ENCODE data around the gene RCBTB1. TPM values are rescaled to one million over a fixed set of nuclear protein-coding genes. Genes with fewer than 3 reads are reported as not detected.

The RCBTB1 gene
- total and polyA plus RNA-seq, 10 of the 15 experiments (the other 5 are each of a cell fraction or from before 2014, with no cell fraction given), result 5.1 to 13.5 (median 11.2) TPM

DNA sequence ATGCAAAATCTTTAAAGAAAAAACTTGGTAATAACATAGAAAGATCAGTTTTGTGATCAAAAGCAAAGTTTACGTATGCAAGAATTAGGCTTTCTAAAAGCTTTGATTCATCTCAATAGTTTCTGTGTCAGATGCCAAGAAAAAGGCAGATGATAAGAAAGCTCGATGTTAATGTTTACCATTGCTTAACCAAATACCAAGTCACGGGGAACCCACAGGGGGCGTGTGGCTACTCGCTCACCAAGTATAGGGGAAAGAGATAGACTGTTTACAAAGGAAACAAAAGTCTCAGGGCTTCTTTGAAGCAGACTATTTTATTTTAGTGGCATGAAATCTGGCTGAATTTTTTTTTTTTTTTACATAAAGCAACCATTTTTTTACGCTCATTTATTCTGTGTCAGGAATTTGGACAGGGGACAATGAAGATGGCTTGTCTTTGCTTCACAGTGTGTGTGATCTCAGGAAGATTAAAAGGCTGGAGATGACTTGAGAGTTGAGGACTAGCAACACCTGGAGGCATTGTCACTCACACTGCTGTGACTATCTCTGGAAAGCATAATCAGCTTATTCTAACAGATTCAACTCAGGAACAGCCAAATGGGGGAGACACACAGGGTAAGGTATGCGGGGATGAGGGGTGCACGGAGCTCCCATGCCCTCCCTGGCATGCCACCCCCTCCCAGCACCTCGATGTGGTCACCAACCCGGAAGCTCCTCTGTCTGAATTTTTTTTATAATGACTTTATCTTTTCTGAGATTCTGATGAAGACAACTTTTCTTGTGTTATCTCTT, 24.9 kb downstream of the RCBTB1 start:
- intact Hi-C loops (cut with micrococcal nuclease; ENCODE audit: unreplicated experiment), result no loop called here
- Histone ChIP-seq H4K20me1 (ENCODE audit: control insufficient read depth, insufficient read depth) (no peaks in the 10 kb centered on the region), H2AFZ (ENCODE audit: control insufficient read depth, low read depth, low read length) (no peak overlapping the region), H3K4me1 (ENCODE audit: control insufficient read depth, insufficient read depth, low read length) (no peaks in the 10 kb centered on the region), H3K9ac (ENCODE audit: control insufficient read depth, insufficient read depth, low read length) (no peak overlapping the region), H3K36me3 (ENCODE audit: control insufficient read depth in 2 of 2, insufficient read depth in 2 of 2, low read length in 1 of 2) (no peaks in the 10 kb centered on the region; a peak in 1 of 4 replicates), H3K4me2 (ENCODE audit: control insufficient read depth, insufficient read depth) (no peak overlapping the region), H3K4me3 (no peak overlapping the region), H3K79me2 (ENCODE audit: control insufficient read depth, insufficient read depth, low read length) (no peaks in the 10 kb centered on the region), H3K27me3 (replicated peaks in 1 of 2; ENCODE audit: control insufficient read depth in 2 of 2, insufficient read depth in 2 of 2, low read length in 1 of 2) (no peaks in the 10 kb centered on the region), H3K27ac (ENCODE audit: control insufficient read depth, insufficient read depth) (no peak overlapping the region), H3K9me3 (replicated peaks; ENCODE audit: control insufficient read depth, insufficient read depth, low read length) (no peaks in the 10 kb centered on the region; the same call in 2 of the 3 replicates)
- DNase-seq (ENCODE audit: low read depth, low spot score) (no peak), FAIRE-seq (no peak), ATAC-seq (no peak)
- in situ Hi-C loops (cut with MboI), result no loop called here
- BruUV-seq (replicated peaks), result no TSS peak
- TF ChIP-seq, protein P1, sequence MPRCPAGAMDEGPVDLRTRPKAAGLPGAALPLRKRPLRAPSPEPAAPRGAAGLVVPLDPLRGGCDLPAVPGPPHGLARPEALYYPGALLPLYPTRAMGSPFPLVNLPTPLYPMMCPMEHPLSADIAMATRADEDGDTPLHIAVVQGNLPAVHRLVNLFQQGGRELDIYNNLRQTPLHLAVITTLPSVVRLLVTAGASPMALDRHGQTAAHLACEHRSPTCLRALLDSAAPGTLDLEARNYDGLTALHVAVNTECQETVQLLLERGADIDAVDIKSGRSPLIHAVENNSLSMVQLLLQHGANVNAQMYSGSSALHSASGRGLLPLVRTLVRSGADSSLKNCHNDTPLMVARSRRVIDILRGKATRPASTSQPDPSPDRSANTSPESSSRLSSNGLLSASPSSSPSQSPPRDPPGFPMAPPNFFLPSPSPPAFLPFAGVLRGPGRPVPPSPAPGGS (IDR thresholded peaks at IDR 0.05; ENCODE audit: borderline replicate concordance, insufficient read depth, low read depth, low read length, poor library complexity, severe bottlenecking), result no peak
- TF ChIP-seq SIN3A (IDR thresholded peaks at IDR 0.05; ENCODE audit: low read depth, low read length) (no peak), ZSCAN29 (IDR thresholded peaks at IDR 0.05) (no peak), NBN (IDR thresholded peaks at IDR 0.05) (no peak)
- TF ChIP-seq, protein P2, sequence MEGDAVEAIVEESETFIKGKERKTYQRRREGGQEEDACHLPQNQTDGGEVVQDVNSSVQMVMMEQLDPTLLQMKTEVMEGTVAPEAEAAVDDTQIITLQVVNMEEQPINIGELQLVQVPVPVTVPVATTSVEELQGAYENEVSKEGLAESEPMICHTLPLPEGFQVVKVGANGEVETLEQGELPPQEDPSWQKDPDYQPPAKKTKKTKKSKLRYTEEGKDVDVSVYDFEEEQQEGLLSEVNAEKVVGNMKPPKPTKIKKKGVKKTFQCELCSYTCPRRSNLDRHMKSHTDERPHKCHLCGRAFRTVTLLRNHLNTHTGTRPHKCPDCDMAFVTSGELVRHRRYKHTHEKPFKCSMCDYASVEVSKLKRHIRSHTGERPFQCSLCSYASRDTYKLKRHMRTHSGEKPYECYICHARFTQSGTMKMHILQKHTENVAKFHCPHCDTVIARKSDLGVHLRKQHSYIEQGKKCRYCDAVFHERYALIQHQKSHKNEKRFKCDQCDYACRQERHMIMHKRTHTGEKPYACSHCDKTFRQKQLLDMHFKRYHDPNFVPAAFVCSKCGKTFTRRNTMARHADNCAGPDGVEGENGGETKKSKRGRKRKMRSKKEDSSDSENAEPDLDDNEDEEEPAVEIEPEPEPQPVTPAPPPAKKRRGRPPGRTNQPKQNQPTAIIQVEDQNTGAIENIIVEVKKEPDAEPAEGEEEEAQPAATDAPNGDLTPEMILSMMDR (IDR thresholded peaks at IDR 0.05 in 2 of 3, conservative IDR thresholded peaks at IDR 0.05 in 1 of 3; ENCODE audit: control insufficient read depth in 2 of 3, extremely low read depth in 1 of 3, insufficient read depth in 1 of 3, low read depth in 3 of 3, low read length in 3 of 3), result 0 out of 6 replicates have a peak, but pooled peaks of 2 of the 3 experiments have one; percentile 0 to 7
- ChIA-PET CTCF (interaction anchor here (0.7 to 1.2 kb wide), 3 partner anchors 43 to 378 kb away, joined by 3 to 5 read pairs (median 3); no protein-coding TSS in a partner anchor), SMC1A (ENCODE audit: uncharacterized antibody, unreplicated experiment) (no interaction called here), POLR2A (no interaction called here), RAD21 (ENCODE audit: unreplicated experiment) (no interaction called here)
- WGBS (ENCODE audit: insufficient coverage, insufficient replicate concordance, low lambda C conversion rate, missing lambda C conversion rate), result 94% methylated on average over 10 of the region's 10 CpGs

Measured in GM12878 (cell line).